ENCODE results near the gene PCNA. TPM values are rescaled to one million over a fixed set of nuclear protein-coding genes. Genes with fewer than 3 reads are reported as not detected.

The PCNA gene
- total and polyA plus RNA-seq, 9 of the 15 experiments (the other 6 are each of a cell fraction or from before 2014, with no cell fraction given) = 213 to 390 (median 291) TPM

DNA sequence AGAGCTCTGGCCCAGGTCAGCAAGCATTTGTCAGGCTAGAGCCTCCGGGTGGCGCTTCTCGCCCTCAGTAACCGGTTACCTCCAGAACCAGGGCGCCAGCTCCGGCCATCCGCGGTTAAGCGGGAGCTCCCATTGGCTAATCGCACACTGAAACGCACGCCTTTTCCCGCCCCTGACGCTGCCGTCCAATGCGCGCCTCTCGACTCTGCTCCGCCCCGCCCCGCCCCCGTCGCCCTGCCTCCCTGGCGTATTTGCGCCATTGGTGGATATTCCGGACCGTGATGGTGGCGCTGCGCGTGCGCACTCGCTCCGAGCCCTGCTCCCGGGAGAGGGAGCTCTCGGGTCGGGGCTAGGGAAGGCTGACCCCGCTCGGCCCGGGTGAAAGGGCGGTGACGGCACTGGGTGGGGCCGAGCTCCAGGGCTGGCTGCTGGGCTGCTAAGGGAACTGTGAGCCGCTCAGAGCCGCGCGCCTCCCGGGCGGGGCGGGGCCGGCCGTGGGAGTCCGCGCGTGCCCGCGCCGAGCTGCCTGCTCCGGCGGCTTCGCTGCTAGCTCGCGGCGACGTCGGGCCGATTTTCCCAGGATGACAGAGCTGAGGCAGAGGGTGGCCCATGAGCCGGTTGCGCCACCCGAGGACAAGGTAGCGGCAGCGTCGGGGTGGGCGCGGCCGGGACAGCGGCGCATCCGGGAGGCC is 6.9 kb upstream of the PCNA start, which contains the start of gene CDS2 (continued):
- TF ChIP-seq PHF20 (IDR thresholded peaks at IDR 0.05; ENCODE audit: partially characterized antibody) (no peak), CBX5 (IDR thresholded peaks at IDR 0.05; ENCODE audit: borderline replicate concordance, low read depth) (no peak), RBM14 (IDR thresholded peaks at IDR 0.05; ENCODE audit: borderline replicate concordance, insufficient read depth, low read depth, low read length) (no peak), THRAP3 (IDR thresholded peaks at IDR 0.05; ENCODE audit: borderline replicate concordance) (no peak), ETV1 (tag; conservative IDR thresholded peaks at IDR 0.05; ENCODE audit: low read depth) (no peak), ZSCAN29 (IDR thresholded peaks at IDR 0.05) (no peak), KLF13 (tag; IDR thresholded peaks at IDR 0.05; ENCODE audit: borderline replicate concordance, low read depth) (no peak), HOXB6 (CRISPR knock-in tag; IDR thresholded peaks at IDR 0.05; ENCODE audit: borderline replicate concordance) (no peak), ZNF668 (CRISPR knock-in tag; IDR thresholded peaks at IDR 0.05) (no peak), TCF7L2 (IDR thresholded peaks at IDR 0.05; ENCODE audit: low read depth, low read length) (no peak), ZNF699 (CRISPR knock-in tag; IDR thresholded peaks at IDR 0.05; ENCODE audit: insufficient replicate concordance) (no peak), ZNF174 (CRISPR knock-in tag; IDR thresholded peaks at IDR 0.05) (no peak), ZNF766 (CRISPR knock-in tag; conservative IDR thresholded peaks at IDR 0.05) (no peak), POLR2AphosphoS5 (IDR thresholded peaks at IDR 0.05; ENCODE audit: control insufficient read depth, insufficient read depth, low read depth, low read length) (peak; percentile 81), DACH1 (IDR thresholded peaks at IDR 0.05; ENCODE audit: partially characterized antibody) (no peak), SMARCE1 (IDR thresholded peaks at IDR 0.05) (no peak)
- TF ChIP-seq, protein P1, sequence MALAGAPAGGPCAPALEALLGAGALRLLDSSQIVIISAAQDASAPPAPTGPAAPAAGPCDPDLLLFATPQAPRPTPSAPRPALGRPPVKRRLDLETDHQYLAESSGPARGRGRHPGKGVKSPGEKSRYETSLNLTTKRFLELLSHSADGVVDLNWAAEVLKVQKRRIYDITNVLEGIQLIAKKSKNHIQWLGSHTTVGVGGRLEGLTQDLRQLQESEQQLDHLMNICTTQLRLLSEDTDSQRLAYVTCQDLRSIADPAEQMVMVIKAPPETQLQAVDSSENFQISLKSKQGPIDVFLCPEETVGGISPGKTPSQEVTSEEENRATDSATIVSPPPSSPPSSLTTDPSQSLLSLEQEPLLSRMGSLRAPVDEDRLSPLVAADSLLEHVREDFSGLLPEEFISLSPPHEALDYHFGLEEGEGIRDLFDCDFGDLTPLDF (CRISPR knock-in tag; IDR thresholded peaks at IDR 0.05) = 0 out of 2 replicates have a peak, but pooled peaks have one; percentile 67
- TF ChIP-seq, protein P2, sequence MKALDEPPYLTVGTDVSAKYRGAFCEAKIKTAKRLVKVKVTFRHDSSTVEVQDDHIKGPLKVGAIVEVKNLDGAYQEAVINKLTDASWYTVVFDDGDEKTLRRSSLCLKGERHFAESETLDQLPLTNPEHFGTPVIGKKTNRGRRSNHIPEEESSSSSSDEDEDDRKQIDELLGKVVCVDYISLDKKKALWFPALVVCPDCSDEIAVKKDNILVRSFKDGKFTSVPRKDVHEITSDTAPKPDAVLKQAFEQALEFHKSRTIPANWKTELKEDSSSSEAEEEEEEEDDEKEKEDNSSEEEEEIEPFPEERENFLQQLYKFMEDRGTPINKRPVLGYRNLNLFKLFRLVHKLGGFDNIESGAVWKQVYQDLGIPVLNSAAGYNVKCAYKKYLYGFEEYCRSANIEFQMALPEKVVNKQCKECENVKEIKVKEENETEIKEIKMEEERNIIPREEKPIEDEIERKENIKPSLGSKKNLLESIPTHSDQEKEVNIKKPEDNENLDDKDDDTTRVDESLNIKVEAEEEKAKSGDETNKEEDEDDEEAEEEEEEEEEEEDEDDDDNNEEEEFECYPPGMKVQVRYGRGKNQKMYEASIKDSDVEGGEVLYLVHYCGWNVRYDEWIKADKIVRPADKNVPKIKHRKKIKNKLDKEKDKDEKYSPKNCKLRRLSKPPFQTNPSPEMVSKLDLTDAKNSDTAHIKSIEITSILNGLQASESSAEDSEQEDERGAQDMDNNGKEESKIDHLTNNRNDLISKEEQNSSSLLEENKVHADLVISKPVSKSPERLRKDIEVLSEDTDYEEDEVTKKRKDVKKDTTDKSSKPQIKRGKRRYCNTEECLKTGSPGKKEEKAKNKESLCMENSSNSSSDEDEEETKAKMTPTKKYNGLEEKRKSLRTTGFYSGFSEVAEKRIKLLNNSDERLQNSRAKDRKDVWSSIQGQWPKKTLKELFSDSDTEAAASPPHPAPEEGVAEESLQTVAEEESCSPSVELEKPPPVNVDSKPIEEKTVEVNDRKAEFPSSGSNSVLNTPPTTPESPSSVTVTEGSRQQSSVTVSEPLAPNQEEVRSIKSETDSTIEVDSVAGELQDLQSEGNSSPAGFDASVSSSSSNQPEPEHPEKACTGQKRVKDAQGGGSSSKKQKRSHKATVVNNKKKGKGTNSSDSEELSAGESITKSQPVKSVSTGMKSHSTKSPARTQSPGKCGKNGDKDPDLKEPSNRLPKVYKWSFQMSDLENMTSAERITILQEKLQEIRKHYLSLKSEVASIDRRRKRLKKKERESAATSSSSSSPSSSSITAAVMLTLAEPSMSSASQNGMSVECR (CRISPR knock-in tag; IDR thresholded peaks at IDR 0.05) = no peak
- TF ChIP-seq, protein P3, sequence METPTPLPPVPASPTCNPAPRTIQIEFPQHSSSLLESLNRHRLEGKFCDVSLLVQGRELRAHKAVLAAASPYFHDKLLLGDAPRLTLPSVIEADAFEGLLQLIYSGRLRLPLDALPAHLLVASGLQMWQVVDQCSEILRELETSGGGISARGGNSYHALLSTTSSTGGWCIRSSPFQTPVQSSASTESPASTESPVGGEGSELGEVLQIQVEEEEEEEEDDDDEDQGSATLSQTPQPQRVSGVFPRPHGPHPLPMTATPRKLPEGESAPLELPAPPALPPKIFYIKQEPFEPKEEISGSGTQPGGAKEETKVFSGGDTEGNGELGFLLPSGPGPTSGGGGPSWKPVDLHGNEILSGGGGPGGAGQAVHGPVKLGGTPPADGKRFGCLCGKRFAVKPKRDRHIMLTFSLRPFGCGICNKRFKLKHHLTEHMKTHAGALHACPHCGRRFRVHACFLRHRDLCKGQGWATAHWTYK (CRISPR knock-in tag; IDR thresholded peaks at IDR 0.05) = no peak
- TF ChIP-seq, protein P4, sequence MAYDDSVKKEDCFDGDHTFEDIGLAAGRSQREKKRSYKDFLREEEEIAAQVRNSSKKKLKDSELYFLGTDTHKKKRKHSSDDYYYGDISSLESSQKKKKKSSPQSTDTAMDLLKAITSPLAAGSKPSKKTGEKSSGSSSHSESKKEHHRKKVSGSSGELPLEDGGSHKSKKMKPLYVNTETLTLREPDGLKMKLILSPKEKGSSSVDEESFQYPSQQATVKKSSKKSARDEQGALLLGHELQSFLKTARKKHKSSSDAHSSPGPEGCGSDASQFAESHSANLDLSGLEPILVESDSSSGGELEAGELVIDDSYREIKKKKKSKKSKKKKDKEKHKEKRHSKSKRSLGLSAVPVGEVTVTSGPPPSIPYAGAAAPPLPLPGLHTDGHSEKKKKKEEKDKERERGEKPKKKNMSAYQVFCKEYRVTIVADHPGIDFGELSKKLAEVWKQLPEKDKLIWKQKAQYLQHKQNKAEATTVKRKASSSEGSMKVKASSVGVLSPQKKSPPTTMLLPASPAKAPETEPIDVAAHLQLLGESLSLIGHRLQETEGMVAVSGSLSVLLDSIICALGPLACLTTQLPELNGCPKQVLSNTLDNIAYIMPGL (CRISPR knock-in tag; IDR thresholded peaks at IDR 0.05) = no peak

Data from K562 (cell line).